Measurements from ENCODE around the gene PGF.
"Not testable (repeated sequence)": the region's sequence is repeated elsewhere in the genome, so short reads cannot be mapped to it uniquely, and the experiment has no call there.

Gene PGF

DNA sequence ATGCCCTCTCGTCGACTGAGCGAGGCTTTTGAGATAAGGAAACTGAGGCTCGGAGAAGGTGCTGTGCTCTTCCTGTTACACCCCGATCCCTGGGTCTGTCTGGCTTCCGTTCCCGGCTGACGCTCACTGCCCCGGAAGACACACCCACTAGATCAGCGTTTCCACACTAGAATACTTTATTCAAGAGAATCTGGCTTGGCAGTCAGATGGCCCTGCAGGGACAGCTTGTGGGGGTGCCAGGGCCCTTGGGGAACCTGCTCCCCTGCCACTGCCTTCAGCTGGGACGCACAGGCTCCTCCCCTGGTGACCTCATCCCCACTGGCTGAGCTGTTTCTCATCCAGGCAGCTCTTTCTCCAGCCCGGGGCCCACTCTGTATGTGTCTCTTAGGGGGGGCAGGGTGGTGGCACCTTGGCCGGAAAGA, 13.7 kb downstream of the PGF start:
- DNase-seq = no peak

DNA sequence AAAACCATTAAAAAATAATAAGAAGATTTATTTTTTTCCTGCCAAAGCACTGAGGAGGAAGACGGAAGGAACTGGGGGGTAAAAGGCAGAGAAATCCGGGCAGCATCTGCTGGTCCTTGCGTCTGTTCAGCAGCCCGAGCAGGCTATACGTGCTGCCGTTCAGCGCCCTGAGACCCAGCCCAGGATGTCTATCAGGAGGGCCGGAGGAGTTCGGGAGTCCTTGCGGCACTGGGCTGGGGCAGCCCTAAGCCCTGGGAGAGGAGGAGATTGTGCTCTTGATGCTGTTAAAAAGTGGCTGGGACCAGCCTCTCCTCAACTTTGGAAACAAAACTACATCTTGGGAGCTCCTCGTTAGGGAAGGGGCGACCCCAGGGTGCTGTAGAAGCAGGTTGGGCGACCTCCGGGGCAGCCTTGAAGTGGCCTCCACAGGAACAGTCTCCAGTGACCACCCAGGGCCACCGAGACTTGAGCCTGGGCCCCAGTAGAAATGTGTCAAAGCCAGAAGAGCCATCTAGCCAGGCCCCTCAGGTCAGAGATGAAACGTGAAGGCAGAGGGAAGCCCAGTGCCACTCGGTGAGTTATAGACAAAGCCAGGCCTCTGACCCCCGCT, 14.3 kb downstream of the PGF start:
- DNase-seq = no peak

DNA sequence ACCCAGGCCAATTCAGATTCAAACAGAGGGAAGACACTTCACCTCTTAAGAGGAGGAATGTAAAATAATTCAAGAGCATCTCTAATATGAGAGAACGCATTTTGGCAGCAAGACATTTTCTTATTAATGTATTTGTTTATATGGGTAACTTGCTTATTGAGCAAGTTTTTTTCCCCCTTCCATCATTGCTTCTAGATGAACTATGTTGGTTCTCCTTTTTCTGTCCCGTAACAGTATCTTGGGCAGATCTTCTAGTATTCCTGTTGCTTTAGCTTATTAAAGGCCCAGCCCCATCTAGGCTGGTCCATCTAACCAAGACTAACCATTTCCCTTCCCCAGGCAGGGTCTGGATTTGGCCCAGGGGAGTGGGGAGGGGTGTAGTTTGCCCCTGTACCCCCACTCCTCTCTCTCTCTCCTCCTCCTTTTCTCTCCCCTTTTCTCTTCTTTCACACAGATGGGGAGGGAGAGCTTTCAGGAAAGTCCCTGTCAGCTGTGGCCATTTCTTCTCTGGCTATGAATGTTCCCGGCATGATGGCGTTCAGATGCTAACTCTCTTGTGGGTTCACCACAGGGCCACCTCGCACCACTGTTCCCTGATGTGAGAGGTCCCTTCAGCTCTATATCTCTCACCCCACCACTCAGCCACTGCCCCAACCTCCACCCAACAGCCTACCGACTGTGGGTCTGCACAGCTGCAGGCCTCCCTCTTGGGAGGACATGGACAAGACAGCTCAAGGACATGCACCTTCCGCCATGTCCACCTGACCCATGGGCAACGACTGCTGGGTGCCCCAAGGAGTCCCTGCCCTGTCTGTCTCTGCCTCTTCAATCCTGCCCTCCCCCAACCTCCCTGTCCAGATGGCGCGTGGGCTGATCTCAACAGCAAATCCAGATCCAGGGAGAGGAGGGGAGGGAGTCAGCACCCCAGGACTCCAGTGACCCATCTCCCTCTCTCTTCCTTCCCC, 16.6 kb downstream of the PGF start:
- no peak for DNase-seq

DNA sequence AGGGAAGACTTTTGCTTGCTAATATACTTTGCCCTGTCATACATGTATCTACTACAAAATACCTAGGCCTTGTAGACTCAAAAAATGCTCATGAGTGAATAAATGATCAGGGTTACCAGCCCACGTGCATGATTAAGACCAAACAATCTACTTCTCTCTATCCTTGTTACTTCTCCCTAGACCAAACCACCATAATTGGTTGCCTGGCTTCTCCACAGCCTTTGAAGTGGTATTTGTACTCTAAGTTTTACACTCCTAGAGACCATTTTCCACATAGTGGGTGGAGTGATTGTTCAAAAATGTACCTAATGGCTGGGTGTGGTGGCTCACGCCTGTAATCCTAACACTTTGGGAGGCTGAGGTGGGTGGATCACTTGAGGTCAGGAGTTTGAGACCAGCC, 18.2 kb downstream of the PGF start:
- DNase-seq = no peak

DNA sequence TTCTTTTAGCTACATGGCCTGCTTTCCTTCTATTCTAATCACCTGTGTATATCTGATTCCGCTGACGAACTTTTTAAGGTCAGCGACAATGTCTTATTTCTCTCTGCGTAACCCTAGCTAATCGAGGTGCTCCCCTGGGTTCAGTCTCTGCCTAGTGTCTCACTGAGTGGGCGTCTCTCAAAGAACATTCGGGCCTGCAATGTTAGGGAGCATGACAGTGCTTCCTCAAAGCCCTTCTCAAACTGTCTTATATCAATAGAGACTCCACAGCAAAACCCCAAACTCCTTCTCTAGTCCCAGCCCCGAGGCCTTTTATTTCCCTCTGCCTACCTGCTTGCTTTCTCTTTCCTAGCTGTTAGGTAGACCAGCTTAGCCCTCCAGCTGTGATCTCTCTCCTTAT, 18.7 kb downstream of the PGF start:
- no peak for DNase-seq

DNA sequence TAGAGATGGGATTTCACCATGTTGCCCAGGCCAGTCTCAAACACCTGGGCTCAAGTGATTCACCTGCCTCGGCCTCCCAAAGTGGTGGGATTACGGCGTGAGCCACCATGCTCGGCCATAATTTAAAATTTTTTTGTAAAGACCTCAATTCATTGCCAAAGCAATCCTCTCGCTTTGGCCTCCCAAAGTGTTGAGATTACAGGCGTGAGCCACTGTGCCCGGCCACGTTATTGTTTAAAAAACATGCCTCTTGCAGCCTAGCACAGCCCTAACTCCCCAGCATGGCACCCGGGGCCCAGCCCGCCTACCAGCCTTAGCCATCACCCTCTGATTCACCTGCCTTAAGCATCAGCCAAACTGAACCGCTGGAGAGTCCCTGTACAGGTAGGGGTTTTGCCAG, 19.2 kb downstream of the PGF start:
- no peak for DNase-seq

DNA sequence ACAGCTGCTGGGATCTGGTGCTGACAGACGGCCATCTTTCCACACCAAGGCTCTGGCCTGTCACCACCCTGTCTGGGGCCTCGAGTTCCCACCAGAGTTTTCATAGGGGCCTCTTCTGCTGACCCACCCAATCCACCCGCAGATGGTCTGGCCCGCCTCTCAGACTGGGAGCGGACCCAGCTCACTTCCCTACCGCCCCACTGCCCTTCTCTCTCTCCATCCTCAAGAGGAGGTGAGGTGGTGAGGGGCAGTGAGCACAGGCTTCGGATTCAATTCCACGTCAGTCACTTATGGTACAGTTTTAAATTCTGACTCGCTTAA, 20.1 kb downstream of the PGF start:
- no peak for DNase-seq

DNA sequence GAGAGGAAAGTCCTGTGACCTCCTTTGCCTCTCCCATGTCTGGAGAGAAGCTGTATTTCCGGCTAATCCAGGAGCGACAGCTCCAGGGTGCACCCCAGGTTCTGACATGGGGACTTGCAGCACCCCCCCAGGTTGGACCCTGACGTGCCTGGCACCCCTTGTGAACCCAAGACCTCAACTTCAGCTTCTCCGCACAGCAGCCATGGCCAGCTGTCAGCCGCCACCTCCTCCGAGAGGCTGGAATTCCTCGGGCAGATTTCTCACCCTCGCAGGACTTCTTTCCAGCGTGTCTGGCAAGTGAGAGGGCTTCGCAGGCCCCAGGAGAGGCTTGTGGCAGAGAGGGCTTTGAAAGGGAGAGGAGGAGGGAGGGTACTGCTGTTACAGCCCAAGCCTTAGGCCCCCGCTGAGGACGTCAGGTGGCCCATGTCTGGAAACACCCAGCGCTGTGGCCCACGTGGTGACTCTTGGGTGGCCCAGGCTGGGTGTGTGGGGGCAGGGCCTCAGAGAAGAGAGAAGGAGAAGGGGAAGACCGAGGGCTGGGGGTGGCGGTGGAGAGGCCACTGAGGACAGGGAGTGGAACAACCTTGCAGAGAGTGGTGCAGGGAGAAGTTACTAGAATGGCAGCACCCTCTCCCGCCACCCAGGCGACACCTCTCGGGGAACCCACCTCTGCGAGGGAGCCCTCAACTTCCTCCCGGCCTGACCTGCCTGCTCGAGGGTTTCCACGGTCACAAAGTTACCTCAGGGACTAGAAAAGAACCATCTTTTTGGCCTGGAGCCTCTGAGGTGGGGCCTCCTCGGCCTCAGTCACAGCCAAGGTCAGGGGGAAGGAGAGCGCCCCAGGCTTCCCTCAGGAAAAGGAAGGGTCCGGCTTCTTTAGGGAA, 20.7 kb downstream of the PGF start:
- DNase-seq = no peak

DNA sequence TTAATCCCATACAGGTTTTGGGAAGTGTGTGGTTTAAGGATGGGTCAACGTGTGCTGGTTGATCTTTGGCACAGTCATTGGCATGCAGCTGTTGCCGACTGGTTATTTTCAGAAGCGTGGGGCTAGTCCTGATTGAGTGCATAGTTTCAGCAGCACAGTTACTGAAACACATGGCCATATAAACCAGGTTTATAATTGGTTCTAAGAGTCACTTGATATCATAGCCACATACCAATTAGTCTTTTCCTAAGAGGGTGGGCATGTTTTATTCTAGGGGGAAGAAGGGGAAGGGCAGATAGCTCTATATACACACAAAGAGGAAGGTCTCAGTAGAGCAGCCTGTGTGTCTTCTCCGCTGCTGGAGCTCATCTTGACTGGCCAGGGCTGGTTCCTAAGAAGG, 21.4 kb downstream of the PGF start:
- DNase-seq = no peak

DNA sequence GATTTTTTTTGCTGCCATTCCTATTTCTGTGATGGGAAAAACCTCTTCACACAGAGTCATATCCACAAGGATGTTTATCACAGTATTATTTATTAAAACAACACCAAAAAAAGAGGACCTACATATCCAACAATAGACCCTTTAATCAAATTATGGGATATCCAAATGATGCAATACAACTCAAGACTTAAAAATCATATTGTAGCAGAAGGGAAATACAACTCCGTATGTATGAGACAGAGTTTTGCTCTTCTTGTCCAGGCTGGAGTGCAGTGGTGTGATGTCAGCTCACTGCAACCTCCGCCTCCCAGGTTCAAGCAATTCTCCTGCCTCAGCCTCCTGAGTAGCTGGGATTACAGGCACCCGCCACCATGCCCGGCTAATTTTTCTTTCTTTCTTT, 22.5 kb downstream of the PGF start:
- not testable (repeated sequence) for DNase-seq

DNA sequence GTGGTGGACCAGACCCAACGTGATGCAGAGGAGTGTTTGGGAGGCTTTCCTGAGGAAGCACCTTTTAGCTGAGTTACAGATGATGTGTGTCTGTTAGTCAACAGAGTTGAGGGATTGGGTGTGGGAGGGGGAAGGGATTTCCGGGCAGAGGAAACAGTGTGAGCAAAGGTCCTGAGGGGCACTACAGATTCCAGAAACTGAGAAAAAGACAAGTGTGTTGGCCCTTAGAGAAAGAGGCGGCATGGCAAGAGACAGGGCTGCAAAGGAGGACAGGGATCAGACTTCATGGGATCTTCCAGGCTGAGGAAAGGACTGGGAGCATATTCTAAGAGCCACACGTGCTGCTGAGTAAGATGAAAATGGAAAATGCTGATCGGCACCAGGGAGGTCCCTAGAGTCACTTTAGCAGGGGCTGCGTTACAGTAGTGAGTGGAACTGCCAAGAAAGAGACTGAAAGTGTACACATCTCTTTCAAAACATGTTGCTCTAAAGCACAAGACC, 22.9 kb downstream of the PGF start:
- DNase-seq = no peak

DNA sequence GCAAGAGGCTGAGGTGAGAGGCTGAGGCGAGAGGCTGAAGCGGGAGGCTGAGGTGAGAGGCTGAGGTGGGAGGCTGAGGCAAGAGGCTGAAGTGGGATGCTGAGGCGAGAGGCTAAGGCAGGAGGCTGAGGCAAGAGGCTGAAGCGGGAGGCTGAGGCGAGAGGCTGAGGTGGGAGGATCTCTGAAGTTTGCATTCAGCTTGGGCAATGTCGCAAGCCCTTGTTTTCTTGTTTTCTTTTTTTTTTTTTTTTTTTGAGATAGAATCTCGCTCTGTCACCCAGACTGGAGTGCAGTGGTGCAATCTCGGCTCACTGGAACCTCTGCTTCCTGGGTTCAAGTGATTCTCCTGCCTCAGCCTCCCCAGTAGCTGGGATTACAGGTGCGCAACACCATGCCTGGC, 23.7 kb downstream of the PGF start:
- DNase-seq = not testable (repeated sequence)

DNA sequence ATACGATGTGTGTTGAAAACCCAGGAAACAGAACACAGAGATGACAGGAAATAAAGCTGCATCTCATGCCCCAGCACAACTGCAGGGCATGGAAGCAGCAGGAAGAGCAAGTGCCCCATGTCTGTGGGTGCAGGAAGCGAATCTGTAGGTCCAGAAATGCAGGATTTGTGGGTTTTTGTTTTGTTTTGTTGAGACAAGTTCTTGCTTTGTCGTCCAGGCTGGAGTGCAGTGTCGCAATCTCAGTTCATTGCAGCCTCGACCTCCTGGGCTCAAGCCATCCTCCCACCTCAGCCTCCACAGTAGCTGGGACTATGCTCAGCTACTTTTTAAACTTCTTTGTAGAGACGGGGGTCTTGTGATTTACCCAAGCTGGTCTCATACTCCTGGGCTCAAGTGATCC, 26.2 kb downstream of the PGF start:
- no peak for DNase-seq

DNA sequence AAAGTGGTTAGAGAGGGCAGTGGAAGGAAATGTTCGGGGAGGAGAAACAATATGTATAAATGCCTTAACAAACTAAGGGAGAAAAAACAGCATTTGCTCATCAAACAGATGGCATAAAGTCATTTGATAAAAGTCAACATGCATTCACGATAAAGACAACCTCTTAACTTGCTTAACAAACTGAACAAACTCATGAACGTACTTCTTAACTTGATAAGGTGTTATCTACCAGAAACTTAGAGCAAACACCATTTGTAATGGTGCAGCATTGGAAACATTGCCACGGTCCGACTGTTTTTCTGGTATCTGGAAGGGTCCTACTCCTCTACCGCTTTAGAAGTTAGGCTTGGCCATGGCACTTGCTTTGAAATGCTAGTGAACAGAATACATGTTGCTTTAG, 28.2 kb downstream of the PGF start:
- DNase-seq = no peak

DNA sequence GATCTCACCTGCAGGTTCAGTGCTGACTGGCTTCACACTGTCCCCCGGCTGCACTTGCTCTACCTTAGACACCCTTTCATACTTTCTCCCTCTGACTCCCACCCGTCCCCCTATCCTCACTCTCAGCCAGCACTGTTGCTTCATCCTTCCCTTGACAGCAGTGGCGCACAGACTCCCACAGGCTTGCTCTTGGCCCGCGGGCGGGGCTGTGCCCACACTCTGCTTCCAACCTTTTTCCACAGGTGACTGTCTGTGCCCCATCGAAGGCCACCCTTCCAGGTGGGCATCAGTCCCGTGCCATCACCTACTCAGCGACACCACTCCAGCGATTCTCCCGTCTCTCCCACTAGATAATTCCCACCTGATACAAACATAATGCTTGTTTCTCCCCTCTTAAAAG, 31.3 kb downstream of the PGF start:
- DNase-seq = no peak

DNA sequence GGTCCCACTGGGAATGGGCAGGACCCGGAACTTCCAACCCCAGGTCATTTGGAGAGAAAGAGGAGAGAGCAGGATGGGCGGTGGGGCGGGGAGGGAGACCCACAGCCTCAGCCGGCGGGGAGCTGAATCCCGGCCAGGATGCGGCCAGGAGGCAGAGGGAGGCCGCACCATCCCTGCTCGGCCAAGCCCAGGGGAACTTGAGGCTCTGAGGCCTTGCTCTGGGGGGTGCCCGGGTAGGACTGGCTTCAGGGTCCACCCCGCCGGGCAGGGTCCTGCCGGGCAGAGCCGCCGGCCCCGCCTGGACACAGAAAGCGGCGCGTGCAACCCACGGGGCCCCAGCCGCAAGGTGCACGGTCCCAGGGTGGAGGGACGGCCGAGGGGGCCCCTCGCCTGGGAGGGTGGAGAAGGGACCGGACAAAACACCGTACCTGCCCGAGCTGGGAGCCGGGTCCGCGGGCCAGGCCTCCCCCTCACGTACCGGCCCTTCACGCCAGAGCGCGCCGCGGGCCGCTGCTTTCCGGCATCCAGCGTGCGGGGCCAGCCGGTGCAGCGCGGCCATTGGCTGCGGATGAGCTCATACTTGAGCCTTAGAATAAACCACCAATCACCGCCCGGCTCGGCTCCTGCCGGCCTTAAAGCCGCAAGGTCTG, 32.5 kb downstream of the PGF start, which contains the start of gene RPS6KL1:
Gene RPS6KL1, minus strand, starts transcription at position 509 of the 650 bp plus-strand sequence. CDS start 1,719 bp downstream, outside the sequence.
- DNase-seq = peak; percentile 49

DNA sequence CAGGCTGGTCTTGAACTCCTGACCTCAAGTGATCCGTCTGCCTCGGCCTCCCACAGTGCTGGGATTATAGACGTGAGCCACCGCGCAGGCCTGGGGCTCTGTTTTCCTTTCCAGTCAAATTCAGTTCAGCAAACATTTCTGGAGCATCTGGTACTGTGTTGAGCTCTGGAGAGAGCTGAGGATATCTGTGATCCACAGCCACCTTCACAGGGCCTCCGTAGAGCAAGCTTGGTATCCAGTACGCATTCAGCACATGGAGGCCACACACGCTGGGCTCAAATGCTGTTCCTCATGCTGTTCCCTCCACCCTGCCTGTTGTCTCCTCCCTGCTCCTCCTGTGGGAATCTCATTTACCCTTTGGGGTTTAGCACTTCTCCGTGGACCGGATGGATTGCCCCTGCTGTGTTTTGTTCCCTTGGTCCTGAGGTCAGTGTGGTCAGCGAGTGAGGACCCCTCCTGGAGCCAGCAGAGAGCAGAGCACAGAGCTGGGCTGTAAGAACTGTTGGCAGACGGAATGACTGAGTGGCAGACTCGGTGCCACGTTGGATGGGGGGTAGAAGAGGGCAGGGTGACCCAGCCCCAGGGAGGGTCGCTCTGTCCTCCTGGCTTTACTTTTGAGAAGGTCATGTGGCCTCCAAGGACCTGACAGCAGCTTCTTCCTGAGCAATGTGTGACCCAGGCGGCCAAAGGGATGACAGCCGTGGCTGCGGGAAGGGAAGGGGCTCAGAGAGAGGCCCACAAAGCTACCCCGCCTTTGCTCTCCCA, 33.2 kb downstream of the PGF start:
- no peak for DNase-seq

DNA sequence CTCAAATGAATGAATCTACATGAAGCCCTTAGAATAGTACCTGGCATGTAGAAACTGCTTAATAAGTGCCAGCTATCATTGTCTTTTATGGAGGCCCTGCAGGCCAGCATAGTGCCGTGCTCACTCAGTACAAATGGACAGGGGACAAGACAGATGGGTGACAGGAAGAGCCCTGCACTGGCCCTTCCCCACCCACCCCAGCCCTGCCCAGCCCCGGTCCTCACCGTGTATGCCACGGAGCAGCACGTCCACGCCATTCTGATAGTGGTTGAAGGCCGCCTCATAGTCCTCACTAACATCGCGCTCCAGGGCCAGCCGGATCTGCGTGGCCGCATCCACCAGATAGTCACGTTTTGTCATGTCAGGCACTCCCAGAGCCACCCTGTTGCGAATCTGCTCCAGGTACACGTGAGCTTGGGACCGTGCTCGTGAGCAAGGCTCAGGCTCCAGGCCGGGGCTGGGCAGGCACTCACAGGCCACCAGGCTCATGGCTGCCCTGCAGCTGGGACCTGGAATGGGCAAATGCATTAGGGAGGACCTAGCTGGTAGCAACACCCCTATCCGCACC, 34.3 kb downstream of the PGF start:
- no peak for DNase-seq

DNA sequence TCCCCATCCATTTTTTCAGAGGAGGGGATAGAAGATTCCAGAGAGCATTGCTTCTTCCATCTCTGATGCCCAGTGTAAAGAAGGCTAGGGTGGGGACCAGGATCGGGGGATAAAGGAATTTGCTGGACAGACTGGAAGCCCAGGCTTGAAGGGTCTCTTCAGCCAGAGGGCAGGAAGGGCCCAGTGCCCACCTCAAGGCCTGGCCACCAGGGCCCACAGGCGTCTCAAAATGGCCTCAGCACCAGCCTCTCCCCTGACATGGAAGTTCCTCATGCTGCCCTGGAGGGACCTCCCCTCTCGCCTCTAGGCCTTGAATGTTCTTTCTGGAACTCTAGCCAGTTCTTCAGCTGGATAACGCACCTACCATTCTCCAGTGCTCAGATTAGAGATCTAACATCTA, 35.1 kb downstream of the PGF start:
- no peak for DNase-seq

DNA sequence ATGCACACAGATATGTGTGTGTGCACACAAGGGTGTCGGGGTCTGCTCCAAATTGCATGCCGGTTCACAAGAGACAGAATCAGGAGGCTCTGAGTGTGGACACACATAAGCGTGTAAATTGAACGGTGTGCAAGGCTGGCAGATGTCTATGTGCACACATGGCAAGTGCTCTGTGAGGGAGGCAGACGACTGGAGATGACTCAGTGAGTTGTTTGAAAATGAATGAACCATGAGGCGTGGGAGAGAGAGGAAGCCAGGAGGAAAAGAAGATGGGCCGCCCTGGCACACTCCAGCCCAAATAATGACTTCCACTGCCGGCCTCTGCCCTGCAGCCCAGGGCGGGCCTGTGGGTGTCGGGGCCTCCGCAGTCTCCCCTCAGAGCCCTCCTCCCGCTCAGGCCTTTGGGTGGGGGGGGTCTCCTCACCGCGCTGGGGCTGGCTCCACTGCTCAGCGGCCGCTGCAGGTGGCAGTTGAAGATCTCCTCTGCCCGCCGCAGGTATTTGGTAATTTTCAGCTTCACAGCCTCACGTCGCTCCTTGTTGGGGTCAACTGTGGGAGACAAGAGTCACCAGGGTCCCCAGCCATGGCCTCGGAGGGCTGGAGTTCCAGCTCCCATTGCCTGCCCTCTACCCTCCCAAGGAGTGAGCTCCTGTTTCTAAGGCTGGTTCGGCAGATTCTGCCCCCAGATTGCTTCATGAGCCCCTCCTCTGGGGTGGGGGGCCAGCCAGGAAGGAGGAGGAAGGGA, 35.8 kb downstream of the PGF start:
- DNase-seq = no peak

DNA sequence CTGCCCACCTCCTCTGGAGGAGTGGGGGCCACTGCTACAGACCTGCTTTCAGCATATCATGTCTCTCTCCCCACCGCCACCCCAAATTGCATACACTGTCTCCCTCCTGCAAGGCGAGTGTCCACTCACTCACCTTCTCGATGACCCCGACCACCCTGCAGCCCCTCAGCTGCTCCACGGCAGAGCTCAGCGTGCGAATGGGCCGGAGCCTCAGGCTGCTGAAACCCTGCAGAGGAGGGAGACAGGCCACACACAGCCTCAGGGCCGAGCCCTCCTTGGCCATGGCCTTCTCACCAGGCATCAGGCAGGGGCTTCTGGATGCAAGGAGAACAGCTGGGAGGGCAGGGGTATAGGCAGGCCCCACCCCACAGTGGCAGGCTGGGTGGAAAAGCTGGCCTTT, 37.0 kb downstream of the PGF start:
- no peak for DNase-seq
